Renal pelvis (tissue), 4 donors: ENCODE results near the gene R3HDM2. TPM values are rescaled to one million over a fixed set of nuclear protein-coding genes. Genes with fewer than 3 reads are reported as not detected.

Source experiments
- DNase-seq: peaks from one replicate; pipeline ENCODE4 v3.0.0-alpha.2; 2013
- polyA plus RNA-seq, 3 donors: library from polyadenylated mRNA; unstranded; fragments of 120-200 nt; gene quantifications; one replicate each; pipeline ENCODE4 v1.2.1, GENCODE V29; 2013; ENCODE audit not compliant: insufficient read length in 3 of 3

Gene R3HDM2
- polyA plus RNA-seq, 3 donors: 58.3 to 97.0 (median 88.7) TPM

DNA sequence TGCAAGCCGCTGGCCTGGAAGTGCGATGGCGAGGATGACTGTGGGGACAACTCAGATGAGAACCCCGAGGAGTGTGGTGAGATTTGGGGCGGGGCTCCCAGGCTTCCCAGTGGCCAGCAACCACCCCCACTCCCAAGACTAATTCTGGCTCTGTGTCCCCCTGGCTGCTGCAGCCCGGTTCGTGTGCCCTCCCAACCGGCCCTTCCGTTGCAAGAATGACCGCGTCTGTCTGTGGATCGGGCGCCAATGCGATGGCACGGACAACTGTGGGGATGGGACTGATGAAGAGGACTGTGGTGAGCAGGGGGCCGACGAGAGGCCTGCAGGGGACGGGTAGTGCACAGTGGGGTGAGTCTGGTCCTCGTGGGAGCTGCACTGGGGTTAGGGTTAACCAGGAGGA, 226.4 kb downstream of the R3HDM2 start:
- DNase-seq: no peak

DNA sequence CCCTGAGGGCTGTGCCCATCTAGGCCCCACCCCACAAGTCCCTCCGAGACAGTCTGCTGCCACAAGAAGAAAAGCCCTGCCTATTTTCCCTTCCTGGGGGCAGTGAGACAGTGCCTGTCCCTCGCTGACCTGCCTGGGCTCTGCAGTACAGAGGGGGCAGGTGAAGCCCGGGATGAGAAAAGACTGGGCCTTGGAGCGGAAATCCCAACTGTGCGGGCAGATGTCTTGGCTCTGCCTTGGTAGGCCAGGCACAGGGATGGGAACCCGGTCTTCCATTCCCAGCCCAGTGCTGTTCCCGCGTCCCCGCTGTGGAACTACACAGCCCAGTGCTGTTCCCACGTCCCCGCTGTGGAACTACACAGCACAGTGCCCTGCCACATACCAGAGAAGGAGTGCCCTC, 227.1 kb downstream of the R3HDM2 start:
- no peak for DNase-seq

Other genes with a start within 250 kb of the R3HDM2 start
- 1 to 10 TPM; 3.7 to 5.8 (median 3.9) TPM for gene NXPH4, start 214.2 kb downstream of the R3HDM2 start, polyA plus RNA-seq
- gene SHMT2, start 201.3 kb downstream of the R3HDM2 start, polyA plus RNA-seq: 10 to 100 TPM; 82.5 to 90.7 (median 89.9) TPM
- gene STAC3, start 179.9 kb downstream of the R3HDM2 start, polyA plus RNA-seq: 1 to 10 TPM; 4.3 to 9.6 (median 7.8) TPM
- under 1 TPM; 0.22 to 0.27 (median 0.26) TPM for gene INHBC, start 3.7 kb upstream of the R3HDM2 start, polyA plus RNA-seq
- under 1 TPM; 0.53 to 0.77 (median 0.53) TPM for gene INHBE, start 24.3 kb upstream of the R3HDM2 start, polyA plus RNA-seq
- gene GLI1, start 28.7 kb upstream of the R3HDM2 start, polyA plus RNA-seq: 10 to 100 TPM; 20.2 to 21.2 (median 20.5) TPM
- gene ARHGAP9, start 48.8 kb upstream of the R3HDM2 start, polyA plus RNA-seq: 1 to 10 TPM; 2.8 to 3.4 (median 3.3) TPM
- gene MARS1, start 57.0 kb upstream of the R3HDM2 start, polyA plus RNA-seq: 100 to 1,000 TPM; 121 to 137 (median 133) TPM
- gene DDIT3, start 89.5 kb upstream of the R3HDM2 start, polyA plus RNA-seq: 10 to 100 TPM; 27.5 to 31.3 (median 31.2) TPM
- 10 to 100 TPM; 61.1 to 96.4 (median 80.6) TPM for gene MBD6, start 91.8 kb upstream of the R3HDM2 start, polyA plus RNA-seq
- gene DCTN2, start 116.1 kb upstream of the R3HDM2 start, polyA plus RNA-seq: 100 to 1,000 TPM; 162 to 175 (median 171) TPM
- gene KIF5A, start 119.0 kb upstream of the R3HDM2 start, polyA plus RNA-seq: under 1 TPM; 0.41 to 0.68 (median 0.65) TPM
- 10 to 100 TPM; 37.2 to 45.5 (median 37.9) TPM for gene PIP4K2C, start 160.1 kb upstream of the R3HDM2 start, polyA plus RNA-seq
- gene DTX3, start 173.8 kb upstream of the R3HDM2 start, polyA plus RNA-seq: 10 to 100 TPM; 61.2 to 67.0 (median 63.0) TPM
- 10 to 100 TPM; 24.9 to 33.9 (median 33.4) TPM for gene ARHGEF25, start 180.4 kb upstream of the R3HDM2 start, polyA plus RNA-seq
- 1 to 10 TPM in 1 of 3 donors, under 1 TPM in 2; 0.87 to 1.1 (median 0.94) TPM for gene B4GALNT1, start 202.2 kb upstream of the R3HDM2 start, polyA plus RNA-seq